Measurements from ENCODE around the gene KATNB1. TPM values are rescaled to one million over a fixed set of nuclear protein-coding genes. Genes with fewer than 3 reads are reported as not detected.

KATNB1 gene
- total RNA-seq, 4 donors from 2014 or later: 6.4 to 21.5 (median 11.1) TPM

- Histone ChIP-seq H3K27me3 (no peaks in the 10 kb centered on the region), H3K36me3 (peaks cover 0 to 80% of the 10 kb centered on the region in 2 donors), H3K9me3 (no peaks in the 10 kb centered on the region), H3K4me3 (no peak overlapping the region), H3K4me1 (peaks cover 0 to 10% (median 0%) of the 10 kb centered on the region in 3 donors), H3K27ac (no peak overlapping the region)
- no peak for ATAC-seq
- TF ChIP-seq POLR2A (IDR thresholded peaks at IDR 0.05) (no peak), EP300 (IDR thresholded peaks at IDR 0.05) (no peak), CTCF (IDR thresholded peaks at IDR 0.05) (no peak)
- 77% methylated on average over 6 of the region's 44 CpGs; no CpG with 5 or more reads in 1 of the 2 donors for WGBS, 2 donors (ENCODE audit: low coverage in 1 of 2)
These were observed 17.2 kb downstream of the KATNB1 start for GRCh38 chr16:57752581-57753447.

- ATAC-seq: no peak
- 79 to 100% methylated on average over 1 to 2 of the region's 32 CpGs for WGBS, 2 donors (ENCODE audit: low coverage in 1 of 2)
- Histone ChIP-seq H3K4me3 (no peak overlapping the region), H3K36me3 (peaks cover 0 to 80% of the 10 kb centered on the region in 2 donors), H3K27me3 (no peaks in the 10 kb centered on the region), H3K9me3 (no peaks in the 10 kb centered on the region), H3K4me1 (peaks cover 0 to 11% (median 0%) of the 10 kb centered on the region in 3 donors), H3K27ac (no peak overlapping the region)
- TF ChIP-seq EP300 (IDR thresholded peaks at IDR 0.05) (no peak), CTCF (IDR thresholded peaks at IDR 0.05) (no peak)
These were observed 18.1 kb downstream of the KATNB1 start for GRCh38 chr16:57753448-57754353.

GRCh38 chr16:57754354-57755060 is 18.9 kb downstream of the KATNB1 start:
- Histone ChIP-seq H3K4me1 (peaks cover 0 to 11% (median 0%) of the 10 kb centered on the region in 3 donors), H3K27me3 (no peaks in the 10 kb centered on the region), H3K27ac (no peak overlapping the region), H3K4me3 (no peak overlapping the region), H3K9me3 (no peaks in the 10 kb centered on the region), H3K36me3 (peaks cover 0 to 85% of the 10 kb centered on the region in 2 donors)
- WGBS, 2 donors (ENCODE audit: low coverage in 1 of 2): 50 to 57% methylated on average over 2 to 4 of the region's 9 CpGs
- ATAC-seq: no peak
- TF ChIP-seq POLR2A (IDR thresholded peaks at IDR 0.05) (no peak), POLR2AphosphoS5 (IDR thresholded peaks at IDR 0.05) (no peak), CTCF (IDR thresholded peaks at IDR 0.05) (no peak), EP300 (IDR thresholded peaks at IDR 0.05) (no peak)

- Histone ChIP-seq H3K27ac (no peak overlapping the region), H3K27me3 (no peaks in the 10 kb centered on the region), H3K36me3 (peaks cover 0 to 85% of the 10 kb centered on the region in 2 donors), H3K9me3 (no peaks in the 10 kb centered on the region), H3K4me3 (no peak overlapping the region), H3K4me1 (peaks cover 0 to 11% (median 0%) of the 10 kb centered on the region in 3 donors)
- 83 to 100% methylated on average over 1 to 3 of the region's 24 CpGs for WGBS, 2 donors (ENCODE audit: low coverage in 1 of 2)
- no peak for ATAC-seq
- no peak for TF ChIP-seq POLR2AphosphoS5 (IDR thresholded peaks at IDR 0.05)
- no peak for TF ChIP-seq EP300 (IDR thresholded peaks at IDR 0.05)
- TF ChIP-seq CTCF (IDR thresholded peaks at IDR 0.05): no peak
- no peak for TF ChIP-seq POLR2A (IDR thresholded peaks at IDR 0.05)
These were observed 19.6 kb downstream of the KATNB1 start for GRCh38 chr16:57755061-57755684.
